Measurements from ENCODE around the gene ZIK1. TPM values are rescaled to one million over a fixed set of nuclear protein-coding genes. Genes with fewer than 3 reads are reported as not detected.
A peak's percentile ranks its signal among the peaks of the same experiment; 100 is the strongest.

ZIK1 gene
- total and polyA plus RNA-seq, 2 of the 4 experiments (the other 2 are of a cell fraction) = 4.1 to 11.8 TPM

GRCh38 chr19:57632987-57633831 is 49.3 kb downstream of the ZIK1 start, which contains the start of gene ZNF211 (continued):
- 0 out of 2 replicates have a peak, but pooled peaks have one; percentile 2 for TF ChIP-seq CTCF (conservative IDR thresholded peaks at IDR 0.05; ENCODE audit: low read depth, low read length)

- Histone ChIP-seq H2BK120ac (ENCODE audit: low read depth, low read length) (no peak overlapping the region), H3K18ac (ENCODE audit: low read depth, low read length) (no peak overlapping the region), H4K20me1 (ENCODE audit: insufficient read depth, low read length) (no peaks in the 10 kb centered on the region), H2BK20ac (ENCODE audit: low read depth, low read length) (no peak overlapping the region), H3K14ac (replicated peaks; ENCODE audit: low read depth, low read length) (peak overlapping the region; percentile 71), H4K8ac (ENCODE audit: low read depth in 2 of 2, low read length in 2 of 2) (peak overlapping the region in 1 of 2 experiments; percentile 31; a peak in 2 of 4 replicates), H3K4me3 (ENCODE audit: insufficient read depth, low read depth, low read length) (peak overlapping the region; percentile 83), H4K91ac (ENCODE audit: insufficient read depth, low read depth, low read length) (no peak overlapping the region), H3K9me3 (ENCODE audit: control insufficient read depth, insufficient read depth, low read length) (peaks cover 7% of the 10 kb centered on the region), H3K4ac (ENCODE audit: low read depth, low read length) (no peak overlapping the region), H3K9ac (ENCODE audit: low read depth, low read length) (peak overlapping the region; percentile 78), H2AFZ (replicated peaks; ENCODE audit: low read length, poor library complexity) (peak overlapping the region; percentile 96), H3K23ac (ENCODE audit: low read depth, low read length) (peak overlapping the region; percentile 11; the same call in 1 of the 2 replicates), H2BK15ac (ENCODE audit: low read depth, low read length) (no peak overlapping the region), H4K5ac (ENCODE audit: low read depth, low read length) (no peak overlapping the region; the same call in 1 of the 2 replicates), H3K27ac (ENCODE audit: insufficient read depth, low read length) (no peak overlapping the region), H3K36me3 (ENCODE audit: control insufficient read depth, insufficient read depth, low read length) (peaks cover 9% of the 10 kb centered on the region), H2AK5ac (ENCODE audit: low read depth, low read length) (no peak overlapping the region), H3K9me1 (ENCODE audit: insufficient read depth, low read length) (peaks cover 12% of the 10 kb centered on the region; the same call in 1 of the 2 replicates), H3K4me1 (ENCODE audit: control insufficient read depth, insufficient read depth, low read length) (peaks cover 4% of the 10 kb centered on the region), H3K27me3 (ENCODE audit: control insufficient read depth, insufficient read depth, low read length) (no peaks in the 10 kb centered on the region), H3K56ac (ENCODE audit: extremely low read depth, insufficient read depth, low read length) (peak overlapping the region; percentile 63; the same call in 1 of the 2 replicates), H3K4me2 (ENCODE audit: low read depth, low read length) (peak overlapping the region; percentile 91), H3K79me1 (ENCODE audit: low read depth in 1 of 2, low read length in 2 of 2) (peaks cover 10 to 18% of the 10 kb centered on the region in 2 experiments), H2BK5ac (ENCODE audit: low read depth, low read length, poor library complexity, severe bottlenecking) (no peak overlapping the region), H2AK9ac (replicated peaks; ENCODE audit: low read depth, low read length, poor library complexity) (peak overlapping the region; percentile 83)
- POLR2A ChIA-PET (ENCODE audit: unreplicated experiment) = no interaction called here
- no peak for DNase-seq
- intact Hi-C loops (cut with micrococcal nuclease) = loop anchor here (2.0 to 5.0 kb wide), 2 partner anchors 49 to 55 kb away; partner anchors contain the start of genes ZNF416 and ZNF551
- ATAC-seq (ENCODE audit: low read depth) = no peak
- CTCF ChIA-PET = no interaction called here
- no TSS peak for BruUV-seq (replicated peaks)
- dilution Hi-C loops (cut with HindIII; ENCODE audit: low sequenced_read_pairs, unreplicated experiment) = no loop called here
- no CpG with 5 or more reads among the region's 6 CpGs for WGBS, 2 experiments (ENCODE audit: extremely low coverage in 2 of 2, insufficient read length in 1 of 2)
- in situ Hi-C loops (cut with MboI; ENCODE audit: low sequenced_read_pairs) = no loop called here
- TF ChIP-seq SMC3 (IDR thresholded peaks at IDR 0.05; ENCODE audit: low read depth, low read length) (no peak), POLR2A (IDR thresholded peaks at IDR 0.05; ENCODE audit: low read depth, low read length) (no peak), RFX5 (IDR thresholded peaks at IDR 0.05; ENCODE audit: low read depth, low read length) (no peak), ELK1 (IDR thresholded peaks at IDR 0.05; ENCODE audit: borderline replicate concordance, low read depth, low read length) (no peak), USF2 (IDR thresholded peaks at IDR 0.05; ENCODE audit: low read depth, low read length) (no peak), NFE2L2 (IDR thresholded peaks at IDR 0.05; ENCODE audit: low read depth, low read length) (no peak), RAD21 (IDR thresholded peaks at IDR 0.05; ENCODE audit: low read length) (no peak), MXI1 (IDR thresholded peaks at IDR 0.05; ENCODE audit: borderline replicate concordance, low read depth, low read length) (no peak), FOS (IDR thresholded peaks at IDR 0.05; ENCODE audit: low read depth, low read length) (no peak), MAZ (IDR thresholded peaks at IDR 0.05; ENCODE audit: borderline replicate concordance, low read depth, low read length) (no peak), MAFK (IDR thresholded peaks at IDR 0.05; ENCODE audit: low read depth, low read length) (no peak)
Measured at GRCh38 chr19:57633832-57634131, 49.8 kb downstream of the ZIK1 start.

Data from IMR-90 (cell line).